DLD1 (cell line): ENCODE data around the gene AKIRIN2.
"Not testable (repeated sequence)": the region's sequence is repeated elsewhere in the genome, so short reads cannot be mapped to it uniquely, and the experiment has no call there.

Experiments
- in situ Hi-C: cut with HindIII; loops from 2 replicates; pipeline ENCODE4 v1.10.0; 2017; ENCODE audit warnings: low sequenced_read_pairs

The AKIRIN2 gene

DNA sequence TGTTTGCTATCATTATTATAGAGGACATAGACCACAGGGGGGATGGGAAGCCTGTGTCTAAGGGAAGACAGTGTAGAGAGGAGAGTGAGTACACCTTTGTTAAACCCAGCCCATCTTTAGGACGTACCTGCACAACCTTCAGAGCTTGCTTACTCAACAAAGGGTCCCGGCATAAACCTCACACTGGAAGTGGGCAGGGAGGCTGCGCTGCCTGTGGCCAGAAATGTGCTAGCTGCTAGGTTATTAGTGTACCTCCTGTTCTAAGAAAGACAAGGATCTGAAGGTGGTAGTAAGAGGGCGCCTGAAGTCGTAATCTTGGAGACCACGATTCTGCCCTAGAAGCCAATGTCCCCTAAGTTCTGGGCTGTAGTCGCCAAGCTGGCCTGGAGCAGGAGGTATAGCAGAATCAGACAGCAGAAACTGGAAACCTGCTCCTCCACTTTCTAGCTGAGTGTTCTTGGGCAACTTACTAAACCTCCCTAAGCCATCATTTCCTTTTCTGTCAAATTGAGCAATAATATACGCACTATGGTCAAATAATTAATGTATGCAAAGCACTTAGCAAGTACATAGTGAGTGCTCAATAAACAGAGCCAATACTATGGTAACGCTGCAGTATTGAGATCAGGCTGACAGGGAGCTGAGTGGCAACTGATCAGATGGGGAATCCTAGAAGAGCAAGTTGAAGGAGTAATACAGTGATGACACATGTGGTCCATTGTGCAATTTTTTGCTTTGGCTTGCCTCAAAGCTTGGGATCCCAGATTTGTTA lies 16.8 kb upstream of the AKIRIN2 start:
- in situ Hi-C loops = no loop called here

- in situ Hi-C loops = no loop called here
Observed at GRCh38 chr6:87716928-87717614, 15.0 kb upstream of the AKIRIN2 start.

GRCh38 chr6:87714093-87714842 lies 12.2 kb upstream of the AKIRIN2 start:
- in situ Hi-C loops = no loop called here

- in situ Hi-C loops = not testable (repeated sequence)
Observed at GRCh38 chr6:87712713-87713112, 10.7 kb upstream of the AKIRIN2 start.

- in situ Hi-C loops = no loop called here
Observed at GRCh38 chr6:87710090-87710489, 8.1 kb upstream of the AKIRIN2 start.

GRCh38 chr6:87708581-87709427 lies 6.8 kb upstream of the AKIRIN2 start:
- in situ Hi-C loops = not testable (repeated sequence)

GRCh38 chr6:87706187-87706966 lies 4.3 kb upstream of the AKIRIN2 start:
- in situ Hi-C loops = no loop called here

DNA sequence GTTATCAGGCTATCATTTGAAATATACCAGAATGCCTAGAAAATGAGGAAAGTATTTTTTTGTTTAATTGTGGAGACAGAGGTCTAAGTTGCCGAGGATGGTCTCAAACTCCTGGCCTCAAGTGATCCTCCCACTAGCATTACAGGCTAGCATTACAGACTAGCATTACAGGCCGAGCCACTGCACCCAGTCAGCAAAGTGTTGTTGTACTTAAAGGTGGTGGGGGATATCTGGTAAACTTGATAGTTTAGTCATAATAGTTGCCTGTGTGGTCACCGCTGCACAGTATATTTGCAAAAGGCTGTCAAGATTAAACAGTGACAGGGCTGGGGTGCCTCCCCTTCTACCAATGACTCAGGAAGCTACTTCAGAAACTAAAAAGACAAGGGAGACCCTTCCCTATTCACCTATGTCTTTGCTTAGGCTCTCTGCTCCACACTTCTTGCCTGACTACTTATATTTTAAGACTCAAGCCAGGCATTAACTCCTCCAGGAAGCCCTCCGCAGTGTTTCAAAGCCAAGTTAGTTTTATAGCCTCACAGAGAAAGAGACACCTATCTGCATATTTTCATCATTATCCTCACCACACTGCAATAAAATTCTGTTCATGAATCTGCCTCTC lies 3.1 kb upstream of the AKIRIN2 start:
- in situ Hi-C loops = no loop called here

DNA sequence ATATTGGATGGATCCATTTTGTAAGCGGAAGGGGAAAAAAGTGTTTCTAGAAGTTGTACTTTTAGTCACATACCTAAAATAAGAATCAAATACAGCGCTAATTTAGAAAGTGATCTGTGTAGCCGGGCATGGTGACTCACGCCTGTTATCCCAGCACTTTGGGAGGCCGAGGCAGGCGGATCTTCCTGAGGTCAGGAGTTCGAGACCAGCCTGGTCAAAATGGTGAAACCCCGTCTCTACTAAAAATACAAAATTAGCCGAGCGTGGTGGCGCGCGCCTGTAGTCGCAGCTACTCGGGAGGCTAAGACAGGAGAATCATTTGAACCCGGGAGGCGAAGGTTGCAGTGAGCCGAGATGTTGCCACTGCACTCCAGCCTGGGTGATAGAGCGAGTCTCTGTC lies 1.0 kb upstream of the AKIRIN2 start:
- in situ Hi-C loops = not testable (repeated sequence)

GRCh38 chr6:87702589-87702945 lies 534 bp upstream of the AKIRIN2 start:
- in situ Hi-C loops = no loop called here

- in situ Hi-C loops = no loop called here
Observed at GRCh38 chr6:87701344-87701675, 723 bp downstream of the AKIRIN2 start.

- in situ Hi-C loops = no loop called here
Observed at GRCh38 chr6:87700397-87701343, 1.4 kb downstream of the AKIRIN2 start.

GRCh38 chr6:87699576-87699975 lies 2.5 kb downstream of the AKIRIN2 start:
- in situ Hi-C loops = no loop called here

DNA sequence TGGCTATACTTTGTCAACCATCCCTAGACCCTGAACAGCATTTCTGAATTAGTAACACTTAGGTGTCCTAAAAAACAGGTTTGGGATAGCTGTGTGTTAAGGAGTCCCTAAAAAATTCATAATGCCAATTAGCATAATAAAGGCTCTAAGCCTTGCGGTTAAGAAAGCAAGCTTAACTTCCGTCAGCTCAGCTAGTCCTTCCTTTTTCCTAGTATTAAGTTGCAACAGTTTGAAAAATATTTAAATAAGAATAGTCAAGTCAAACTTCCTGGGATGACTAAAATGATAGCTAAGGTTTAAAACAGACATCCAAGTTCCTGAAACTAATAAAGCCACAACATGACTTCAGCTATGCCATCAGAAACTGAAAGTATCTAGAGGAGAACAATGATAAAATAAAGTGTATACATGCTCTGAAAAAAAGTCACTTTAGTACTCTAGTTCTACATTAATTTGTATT lies 3.5 kb downstream of the AKIRIN2 start:
- in situ Hi-C loops = no loop called here

- in situ Hi-C loops = no loop called here
Observed at GRCh38 chr6:87697581-87698546, 4.2 kb downstream of the AKIRIN2 start.

GRCh38 chr6:87696817-87697216 lies 5.2 kb downstream of the AKIRIN2 start:
- in situ Hi-C loops = not testable (repeated sequence)

GRCh38 chr6:87692086-87692485 lies 9.9 kb downstream of the AKIRIN2 start:
- in situ Hi-C loops = no loop called here
